HG03520 (cell line): ENCODE results near the gene SUMF1.
"Not testable (repeated sequence)": the region's sequence is repeated elsewhere in the genome, so short reads cannot be mapped to it uniquely, and the experiment has no call there.

Source experiments
- ATAC-seq: cut with Tn5 transposase; IDR thresholded peaks from one replicate; pipeline ENCODE4 v1.9.1; 2021; ENCODE audit warnings: mild to moderate bottlenecking, moderate library complexity; ENCODE audit not compliant: unreplicated experiment

The SUMF1 gene

DNA sequence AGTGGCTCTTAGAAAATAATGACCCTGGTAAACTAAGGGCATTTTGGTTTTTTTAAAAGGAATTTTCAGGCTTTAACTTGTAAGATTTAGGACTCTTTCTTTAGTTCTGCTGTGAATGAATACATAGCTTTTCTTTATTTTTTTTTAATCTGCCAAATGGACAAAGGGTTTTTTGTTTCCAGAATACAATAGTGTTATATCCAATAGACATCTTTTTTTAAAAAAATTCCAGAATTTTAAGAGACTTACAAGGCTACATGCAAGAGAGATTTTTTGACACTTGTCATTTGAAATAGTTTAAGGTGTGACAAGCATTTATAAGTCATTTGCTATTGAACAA lies 125.8 kb downstream of the SUMF1 start:
- ATAC-seq, result no peak

DNA sequence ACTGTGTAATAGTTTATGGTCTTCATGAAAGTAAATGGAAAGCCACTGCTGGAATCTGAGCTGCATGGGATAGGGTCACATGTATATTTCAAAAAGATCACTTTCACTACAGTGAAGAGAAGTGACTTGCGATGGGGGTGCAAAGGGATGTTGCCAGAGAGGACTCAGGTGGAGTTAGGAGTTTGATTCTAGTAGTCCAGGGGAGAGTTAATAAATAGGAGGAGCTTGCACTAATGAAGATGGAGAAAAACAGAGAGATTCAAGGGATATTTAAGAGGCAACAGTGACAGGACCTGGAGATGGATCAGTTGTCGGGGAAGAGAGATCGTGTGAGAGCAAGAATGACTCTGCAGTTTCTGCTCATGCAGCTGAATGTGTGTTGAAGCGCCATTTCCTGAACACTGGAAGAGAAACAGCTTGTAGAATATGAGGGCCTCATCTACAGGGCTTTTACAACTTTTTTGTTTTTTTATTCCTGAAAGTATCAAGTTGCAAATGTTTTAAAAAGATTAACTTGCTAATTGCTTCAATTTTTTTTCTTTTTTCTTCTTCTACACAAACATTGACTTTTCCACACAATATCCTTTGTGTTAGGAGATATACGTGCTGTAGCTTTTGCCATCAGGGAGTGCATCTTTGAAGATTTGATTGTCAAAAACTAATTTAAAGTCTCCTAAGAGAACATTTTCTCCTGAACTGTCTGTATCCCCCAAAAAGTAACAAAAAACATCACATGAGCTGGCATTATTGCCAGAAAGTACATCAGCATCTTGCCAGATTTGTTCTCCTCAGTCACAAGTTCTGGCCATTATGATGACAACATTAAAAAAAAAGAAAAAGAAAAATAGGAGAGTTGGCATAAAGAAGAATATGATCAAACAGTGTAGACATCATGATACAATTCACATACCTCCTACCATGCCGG lies 126.4 kb downstream of the SUMF1 start:
- no peak for ATAC-seq

GRCh38 chr3:4340077-4340410 lies 127.0 kb downstream of the SUMF1 start:
- no peak for ATAC-seq

DNA sequence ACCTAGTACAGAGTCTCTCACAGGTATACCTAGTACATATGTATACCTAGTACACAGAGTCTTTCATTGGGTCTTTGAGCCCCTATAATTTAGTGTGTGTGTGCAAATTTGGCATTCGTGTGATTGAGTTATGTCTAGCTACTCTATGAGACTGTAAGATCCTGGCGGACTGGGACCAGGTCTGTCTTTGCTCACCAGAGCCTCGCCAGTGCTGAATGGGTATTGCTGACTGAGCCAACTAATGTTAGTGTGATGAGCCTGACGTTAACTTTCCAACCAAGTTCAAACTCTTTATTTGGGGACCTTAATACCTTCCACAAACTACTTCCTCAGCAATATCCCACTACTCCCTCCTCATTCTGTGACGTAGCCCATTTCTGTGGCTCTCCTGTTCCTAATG lies 128.3 kb downstream of the SUMF1 start:
- ATAC-seq, result no peak

DNA sequence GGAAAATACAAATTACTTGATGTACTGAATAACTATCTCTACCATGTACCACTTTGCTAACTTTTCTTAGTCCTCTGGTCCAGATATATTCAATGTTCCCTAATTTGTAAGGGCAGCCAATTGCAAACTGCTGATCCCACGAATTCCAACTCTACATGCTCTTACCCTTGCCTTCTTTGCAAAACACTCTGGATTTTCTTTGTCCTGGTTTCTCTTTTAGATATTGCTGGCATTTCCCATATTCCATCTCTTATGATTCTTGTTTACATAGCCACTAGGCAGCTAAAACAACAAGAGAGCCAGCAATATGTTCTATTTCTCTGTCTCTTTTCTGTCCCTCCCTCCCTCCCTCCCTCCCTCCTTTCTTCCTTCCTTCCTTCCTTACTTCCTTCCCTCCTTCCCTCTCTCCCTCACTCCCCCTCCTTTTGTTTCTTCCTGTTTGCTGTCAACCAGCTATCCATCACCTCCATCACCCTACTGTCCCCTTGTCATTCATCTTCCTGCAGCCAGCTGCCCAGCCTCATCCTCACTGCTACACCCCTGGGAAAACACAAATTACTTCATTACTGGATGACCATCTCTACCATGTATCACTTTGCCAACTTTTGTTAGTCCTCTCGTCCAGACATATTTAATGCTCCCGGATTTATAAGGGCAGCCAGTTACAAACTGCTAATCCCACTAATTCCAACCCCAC lies 130.1 kb downstream of the SUMF1 start:
- ATAC-seq, result no peak

- ATAC-seq, result no peak
Observed at GRCh38 chr3:4335840-4336562, 131.1 kb downstream of the SUMF1 start.

- ATAC-seq, result no peak
Observed at GRCh38 chr3:4334548-4334947, 132.5 kb downstream of the SUMF1 start.

GRCh38 chr3:4332991-4333390 lies 134.1 kb downstream of the SUMF1 start:
- no peak for ATAC-seq

- no peak for ATAC-seq
Observed at GRCh38 chr3:4332574-4332973, 134.5 kb downstream of the SUMF1 start.

DNA sequence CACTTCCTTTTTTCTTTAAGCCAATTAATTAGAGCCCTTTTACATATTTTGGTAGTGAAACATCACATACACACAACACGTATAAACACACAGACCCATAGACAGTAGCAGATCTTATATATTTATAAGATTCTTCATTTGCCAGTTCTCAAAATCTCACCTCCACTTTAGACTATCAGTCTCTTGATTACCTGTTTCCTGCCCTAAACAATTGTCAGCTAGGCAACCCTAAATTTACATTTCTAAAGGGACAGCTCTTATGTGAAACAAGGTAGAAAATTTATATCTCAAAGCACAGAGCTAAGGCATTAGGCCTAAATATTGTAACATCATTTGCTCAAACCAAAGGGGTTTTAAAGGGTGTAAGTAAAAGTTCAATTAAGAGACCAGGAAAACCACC lies 135.0 kb downstream of the SUMF1 start:
- ATAC-seq, result no peak

- not testable (repeated sequence) for ATAC-seq
Observed at GRCh38 chr3:4329806-4330205, 137.3 kb downstream of the SUMF1 start.

DNA sequence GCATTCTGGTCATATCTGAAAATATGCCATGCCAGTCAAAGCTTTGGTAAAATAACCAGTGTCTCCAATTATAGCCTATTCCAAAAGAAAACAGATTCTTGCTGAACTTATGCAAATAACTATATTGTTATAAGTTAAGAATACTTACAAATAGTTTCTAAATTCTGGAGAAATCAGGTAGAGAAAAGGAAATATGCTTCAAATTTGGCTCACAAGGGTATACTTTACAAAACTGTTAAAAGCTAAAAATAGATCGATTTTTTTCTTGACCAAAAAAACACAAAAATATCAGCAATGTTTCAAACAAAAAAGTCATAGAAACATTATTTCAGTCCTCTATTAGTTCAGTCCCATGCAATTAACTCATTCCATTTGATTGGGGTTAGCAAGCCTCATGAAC lies 140.2 kb downstream of the SUMF1 start:
- no peak for ATAC-seq

- no peak for ATAC-seq
Observed at GRCh38 chr3:4323246-4324027, 143.6 kb downstream of the SUMF1 start.

DNA sequence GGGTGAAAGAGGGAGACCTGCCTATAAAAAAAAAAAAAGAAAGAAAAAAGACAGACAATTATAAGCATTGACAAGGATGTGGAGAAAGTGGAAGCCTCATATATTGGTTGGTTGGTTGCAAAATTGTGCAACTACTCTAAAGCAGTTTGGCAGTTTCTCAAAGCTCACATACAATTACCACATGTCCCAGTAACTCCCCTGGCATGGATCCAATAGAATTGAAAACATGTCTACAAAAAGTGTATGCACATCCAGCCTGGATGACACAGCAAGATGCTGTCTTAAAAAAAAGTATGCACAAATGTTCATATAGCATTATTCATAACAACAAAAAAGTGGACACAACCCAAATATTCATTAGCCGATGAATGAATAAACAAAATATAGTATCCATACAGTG lies 144.4 kb downstream of the SUMF1 start:
- no peak for ATAC-seq

DNA sequence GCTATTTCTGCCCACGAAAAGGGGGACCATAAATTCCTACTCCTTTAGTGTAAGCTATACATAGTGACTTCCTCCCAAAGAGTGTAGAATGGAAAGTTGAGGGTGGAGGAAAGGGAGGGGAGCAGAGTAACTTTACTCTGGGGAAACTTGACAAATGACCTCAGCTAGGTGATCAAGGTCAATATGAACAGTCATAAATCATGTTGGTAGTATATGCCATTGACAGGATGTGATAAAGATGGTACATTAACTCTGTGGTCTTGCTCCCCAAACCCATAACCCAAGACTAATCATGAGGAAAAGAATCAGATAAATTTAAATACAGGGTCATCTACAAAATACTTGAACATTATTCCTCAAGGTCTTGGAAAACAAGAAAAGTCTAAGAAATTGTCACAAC lies 145.3 kb downstream of the SUMF1 start:
- no peak for ATAC-seq

- ATAC-seq, result no peak
Observed at GRCh38 chr3:4320096-4320911, 146.8 kb downstream of the SUMF1 start.

DNA sequence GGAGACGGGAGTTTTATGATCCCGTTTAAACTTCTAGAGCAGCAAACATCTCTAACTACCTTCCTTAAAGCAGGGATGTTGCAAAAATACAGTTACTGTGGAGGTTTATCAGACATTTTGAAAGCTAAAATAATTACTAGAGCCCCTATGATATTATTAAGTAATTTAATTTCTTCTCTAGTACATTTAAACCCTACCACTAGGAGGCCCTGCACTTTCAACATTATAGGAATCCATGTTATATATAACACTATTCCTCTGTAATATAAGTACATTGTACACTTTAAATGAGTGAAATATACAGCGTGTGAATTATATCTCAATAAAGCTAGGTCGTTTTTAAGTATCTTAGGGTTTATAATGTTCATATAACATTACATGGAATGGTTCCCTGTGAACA lies 152.4 kb downstream of the SUMF1 start:
- no peak for ATAC-seq

GRCh38 chr3:4313606-4314293 lies 153.3 kb downstream of the SUMF1 start:
- ATAC-seq, result no peak

GRCh38 chr3:4311496-4311895 lies 155.6 kb downstream of the SUMF1 start:
- no peak for ATAC-seq
